Neural crest cell (in vitro differentiated cells): ENCODE data around the gene GRIP2. TPM values are rescaled to one million over a fixed set of nuclear protein-coding genes. Genes with fewer than 3 reads are reported as not detected.

Experiments
- DNase-seq: peaks from one replicate; pipeline ENCODE4 v3.0.0; 2021; ENCODE audit warnings: low read depth, mixed read lengths, low spot score
- H3K27ac Mint-ChIP-seq: one replicate; pipeline ENCODE4 v1.8.0; 2021; ENCODE audit warnings: mild to moderate bottlenecking, mixed read lengths; ENCODE audit not compliant: unreplicated experiment
- H3K27me3 Mint-ChIP-seq: 2 replicates; pipeline ENCODE4 v1.8.0; 2021; ENCODE audit warnings: low read depth, mild to moderate bottlenecking, mixed read lengths
- H3K36me3 Mint-ChIP-seq: 2 replicates; pipeline ENCODE4 v1.8.0; 2021; ENCODE audit warnings: low read depth, mild to moderate bottlenecking, mixed read lengths
- H3K4me1 Mint-ChIP-seq: 2 replicates; pipeline ENCODE4 v1.8.0; 2021; ENCODE audit warnings: mixed read lengths
- H3K4me3 Mint-ChIP-seq: one replicate; pipeline ENCODE4 v1.8.0; 2021; ENCODE audit warnings: mild to moderate bottlenecking, mixed read lengths
- H3K9me3 Mint-ChIP-seq: 2 replicates; pipeline ENCODE4 v1.8.0; 2021; ENCODE audit warnings: mixed read lengths
- CTCF ChIP-seq: fragments of 200-600 bp; sonication (generic); conservative IDR thresholded peaks from 2 replicates; pipeline ENCODE4 v1.5.0; 2021; ENCODE audit warnings: antibody characterized with exemption, mild to moderate bottlenecking
- total RNA-seq: library from RNA; stranded (reverse); gene quantifications from 2 replicates; pipeline ENCODE4 v1.2.1, GENCODE V29; 2021

The GRIP2 gene
- total RNA-seq, 1 donor from 2014 or later, result 3.2 TPM

- DNase-seq, result no peak
- peak overlapping the region; percentile 96 for H3K27ac Mint-ChIP-seq
Measured at GRCh38 chr3:14481646-14482036, 58.5 kb downstream of the GRIP2 start.

GRCh38 chr3:14481018-14481645 is 59.0 kb downstream of the GRIP2 start:
- H3K9me3 Mint-ChIP-seq, result no peaks in the 10 kb centered on the region
- no peak overlapping the region for H3K4me3 Mint-ChIP-seq
- peaks cover 15% of the 10 kb centered on the region for H3K36me3 Mint-ChIP-seq
- DNase-seq, result no peak
- H3K4me1 Mint-ChIP-seq, result peaks cover under 1% of the 10 kb centered on the region
- no peak overlapping the region for H3K27ac Mint-ChIP-seq
- TF ChIP-seq CTCF, result no peak
- H3K27me3 Mint-ChIP-seq, result no peaks in the 10 kb centered on the region

More at GRCh38 chr3:14481646-14482036, 58.5 kb downstream of the GRIP2 start:
- Mint-ChIP-seq H3K27me3 (no peaks in the 10 kb centered on the region), H3K4me3 (no peak overlapping the region), H3K4me1 (no peaks in the 10 kb centered on the region), H3K36me3 (peaks cover 14% of the 10 kb centered on the region), H3K9me3 (no peaks in the 10 kb centered on the region)
- TF ChIP-seq CTCF, result no peak

- H3K27me3 Mint-ChIP-seq, result no peaks in the 10 kb centered on the region
- peaks cover 22% of the 10 kb centered on the region for H3K36me3 Mint-ChIP-seq
- peaks cover 8% of the 10 kb centered on the region for H3K4me1 Mint-ChIP-seq
- no peak overlapping the region for H3K4me3 Mint-ChIP-seq
- H3K27ac Mint-ChIP-seq, result no peak overlapping the region
- no peak for TF ChIP-seq CTCF
- H3K9me3 Mint-ChIP-seq, result no peaks in the 10 kb centered on the region
- no peak for DNase-seq
Measured at GRCh38 chr3:14480207-14481017, 59.7 kb downstream of the GRIP2 start.

GRCh38 chr3:14479591-14479990 is 60.6 kb downstream of the GRIP2 start:
- H3K27ac Mint-ChIP-seq, result no peak overlapping the region
- H3K9me3 Mint-ChIP-seq, result no peaks in the 10 kb centered on the region
- peaks cover 24% of the 10 kb centered on the region for H3K36me3 Mint-ChIP-seq
- no peak for TF ChIP-seq CTCF
- H3K4me1 Mint-ChIP-seq, result peaks cover 11% of the 10 kb centered on the region
- H3K4me3 Mint-ChIP-seq, result no peak overlapping the region
- H3K27me3 Mint-ChIP-seq, result no peaks in the 10 kb centered on the region
- no peak for DNase-seq

GRCh38 chr3:14478956-14479550 is 61.1 kb downstream of the GRIP2 start:
- H3K27ac Mint-ChIP-seq, result no peak overlapping the region
- no peaks in the 10 kb centered on the region for H3K27me3 Mint-ChIP-seq
- no peaks in the 10 kb centered on the region for H3K9me3 Mint-ChIP-seq
- no peak for DNase-seq
- H3K36me3 Mint-ChIP-seq, result peaks cover 24% of the 10 kb centered on the region
- no peak for TF ChIP-seq CTCF
- H3K4me3 Mint-ChIP-seq, result no peak overlapping the region
- H3K4me1 Mint-ChIP-seq, result peaks cover 11% of the 10 kb centered on the region
